ENCODE measurements around the gene KLRC4.
"Not testable (repeated sequence)": the region's sequence is repeated elsewhere in the genome, so short reads cannot be mapped to it uniquely, and the experiment has no call there.

The KLRC4 gene

GRCh38 chr12:10396176-10396575 lies 13.4 kb downstream of the KLRC4 start:
- DNase-seq, result not testable (repeated sequence)

DNA sequence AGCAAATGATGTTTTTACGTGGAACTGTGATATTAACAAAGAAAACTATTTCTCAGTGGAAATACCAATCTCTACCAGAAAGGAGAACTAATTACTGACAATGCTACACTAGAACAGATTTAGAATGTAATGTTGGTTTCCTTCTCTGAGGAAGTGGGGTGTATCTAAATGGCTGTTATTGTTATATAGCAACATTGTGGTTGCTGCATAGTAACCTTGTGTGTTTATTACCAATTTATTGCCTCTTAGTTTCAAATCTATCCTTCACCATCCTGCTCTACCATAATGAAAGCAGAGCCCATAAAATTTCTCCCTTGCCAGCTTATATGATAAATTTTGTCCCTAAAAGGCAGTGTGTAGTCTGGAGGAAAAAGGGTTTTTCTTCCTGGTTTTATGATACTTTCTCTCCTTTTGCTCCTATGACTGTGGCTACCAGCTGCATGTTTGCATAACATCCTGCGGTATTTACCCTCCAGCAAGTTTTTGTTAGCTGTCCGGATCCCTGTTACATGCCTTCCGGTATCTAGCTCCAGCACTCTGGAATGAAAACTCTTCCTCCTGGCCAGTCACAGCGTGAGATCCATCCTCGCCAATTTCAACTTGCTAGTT lies 14.1 kb downstream of the KLRC4 start:
- peak; percentile 68 for DNase-seq

- not testable (repeated sequence) for DNase-seq
Observed at GRCh38 chr12:10394531-10395152, 14.9 kb downstream of the KLRC4 start.

- DNase-seq, result no peak
Observed at GRCh38 chr12:10393291-10393690, 16.3 kb downstream of the KLRC4 start.

- DNase-seq, result no peak
Observed at GRCh38 chr12:10392394-10392930, 17.1 kb downstream of the KLRC4 start.

GRCh38 chr12:10390991-10391390 lies 18.6 kb downstream of the KLRC4 start:
- DNase-seq, result not testable (repeated sequence)

DNA sequence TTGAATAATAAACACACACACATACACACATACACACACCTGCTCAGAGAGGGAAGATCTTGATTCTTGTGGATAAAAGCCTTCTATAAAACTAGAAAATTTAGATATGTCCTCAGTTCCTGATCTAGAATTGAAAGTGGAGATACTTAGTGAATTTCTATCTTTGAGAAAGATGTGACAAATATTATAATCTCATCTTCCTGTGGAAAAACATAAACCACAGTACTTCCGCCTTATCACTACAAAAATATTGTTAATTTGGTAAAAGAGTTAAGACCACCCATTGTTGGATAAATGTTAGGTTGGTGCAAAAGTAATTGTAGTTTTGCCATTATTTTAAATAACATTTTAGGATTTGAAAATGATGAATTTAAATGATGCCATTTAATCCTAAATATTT lies 19.7 kb downstream of the KLRC4 start, which contains the start of gene KLRK1:
Gene KLRK1 (minus strand): TSS at position 138 of the 400 bp plus-strand sequence. CDS start 1,231 bp downstream, outside the sequence.
- no peak for DNase-seq

- DNase-seq, result no peak
Observed at GRCh38 chr12:10388624-10389413, 20.7 kb downstream of the KLRC4 start.

DNA sequence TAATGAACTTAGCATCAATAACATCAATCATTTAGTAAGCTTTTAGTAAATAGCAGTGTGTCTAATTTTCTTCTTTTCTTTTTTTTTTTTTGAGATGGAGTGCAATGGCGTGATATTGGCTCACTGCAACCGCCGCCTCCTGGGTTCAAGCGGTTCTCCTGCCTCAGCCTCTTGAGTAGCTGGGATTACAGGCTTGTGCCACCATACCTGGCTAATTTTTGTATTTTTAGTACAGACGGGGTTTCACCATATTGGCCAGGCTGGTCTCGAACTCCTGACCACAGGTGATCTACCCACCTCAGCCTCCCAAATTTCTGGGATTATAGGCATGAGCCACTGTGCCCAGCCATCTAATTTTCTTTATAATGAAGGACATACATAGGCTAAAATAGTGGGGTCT lies 22.1 kb downstream of the KLRC4 start:
- DNase-seq, result not testable (repeated sequence)

- no peak for DNase-seq
Observed at GRCh38 chr12:10386857-10387256, 22.7 kb downstream of the KLRC4 start.

DNA sequence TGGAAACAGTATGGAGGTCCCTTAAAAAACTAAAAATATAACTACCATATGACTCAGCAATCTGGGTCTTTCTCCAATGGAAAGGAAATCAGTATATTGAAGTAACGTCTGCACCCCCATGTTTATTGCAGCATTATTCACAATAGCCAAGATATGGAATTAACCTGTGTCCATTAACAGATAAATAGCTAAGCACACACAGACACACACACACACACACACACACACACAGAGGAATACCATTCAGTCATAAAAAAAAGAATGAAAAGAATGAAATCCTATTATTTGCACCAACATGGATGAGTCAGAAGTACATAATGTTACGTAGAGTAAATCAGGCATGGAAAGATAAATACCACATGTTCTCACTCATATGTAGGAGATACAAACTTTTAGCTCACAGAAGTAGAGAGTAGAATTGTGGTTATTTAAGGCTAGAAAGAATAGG lies 24.4 kb downstream of the KLRC4 start:
- DNase-seq, result peak; percentile 94

- DNase-seq, result no peak
Observed at GRCh38 chr12:10384191-10384590, 25.4 kb downstream of the KLRC4 start.

GRCh38 chr12:10381928-10382628 lies 27.5 kb downstream of the KLRC4 start:
- DNase-seq, result no peak

GRCh38 chr12:10378737-10379136 lies 30.8 kb downstream of the KLRC4 start:
- DNase-seq, result not testable (repeated sequence)

GRCh38 chr12:10374624-10375018 lies 34.9 kb downstream of the KLRC4 start:
- DNase-seq, result no peak

DNA sequence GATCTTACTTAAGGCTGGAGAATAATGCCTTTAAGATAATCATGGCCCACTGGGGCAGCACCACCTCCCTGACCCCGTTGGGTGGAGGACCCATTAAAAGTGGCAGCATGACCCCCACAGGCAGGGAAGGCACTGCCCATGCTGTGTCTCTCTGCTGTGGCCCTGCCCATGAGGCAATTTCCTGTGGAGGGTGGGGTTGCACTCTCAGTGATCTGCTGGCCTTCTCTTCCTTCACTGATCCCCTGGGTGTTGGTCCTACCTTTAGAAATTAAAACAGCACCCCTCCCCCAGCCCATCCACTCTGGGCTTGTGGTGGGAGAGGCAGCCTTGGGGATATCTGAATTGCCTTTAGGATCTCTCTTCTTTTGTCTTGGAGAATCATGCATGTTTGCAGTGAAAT lies 37.0 kb downstream of the KLRC4 start:
- DNase-seq, result no peak

DNA sequence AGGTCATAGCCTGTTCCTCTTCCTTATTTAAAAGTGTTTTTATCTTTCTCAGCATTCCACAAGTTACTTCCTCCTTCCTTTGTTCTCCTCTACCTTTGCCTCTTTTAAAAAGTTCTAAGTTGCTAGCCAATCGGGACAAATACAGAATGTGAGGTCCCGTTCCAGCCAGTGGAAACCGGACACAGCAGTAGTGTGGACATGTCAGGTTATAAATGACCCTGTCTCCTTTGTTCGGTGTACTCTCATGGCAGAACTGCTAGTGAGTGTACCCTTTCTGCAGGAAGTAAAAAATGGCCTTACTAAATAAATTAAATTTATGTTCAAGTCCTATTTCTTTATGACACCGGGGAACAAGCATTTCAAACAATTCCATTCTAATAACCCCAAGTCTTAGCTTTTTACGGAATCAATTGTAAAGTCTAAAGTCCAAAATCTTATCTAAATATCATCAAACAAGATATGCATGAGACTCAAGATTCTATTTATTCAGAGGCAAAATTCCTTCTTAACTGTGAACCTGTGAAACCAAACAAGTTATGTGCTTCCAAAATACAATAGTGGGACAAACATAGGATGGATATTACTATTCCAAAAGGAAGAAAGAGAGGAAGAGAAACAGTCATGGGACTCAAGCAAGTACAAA lies 37.5 kb downstream of the KLRC4 start:
- DNase-seq, result not testable (repeated sequence)

- no peak for DNase-seq
Observed at GRCh38 chr12:10369557-10370415, 39.8 kb downstream of the KLRC4 start.

DNA sequence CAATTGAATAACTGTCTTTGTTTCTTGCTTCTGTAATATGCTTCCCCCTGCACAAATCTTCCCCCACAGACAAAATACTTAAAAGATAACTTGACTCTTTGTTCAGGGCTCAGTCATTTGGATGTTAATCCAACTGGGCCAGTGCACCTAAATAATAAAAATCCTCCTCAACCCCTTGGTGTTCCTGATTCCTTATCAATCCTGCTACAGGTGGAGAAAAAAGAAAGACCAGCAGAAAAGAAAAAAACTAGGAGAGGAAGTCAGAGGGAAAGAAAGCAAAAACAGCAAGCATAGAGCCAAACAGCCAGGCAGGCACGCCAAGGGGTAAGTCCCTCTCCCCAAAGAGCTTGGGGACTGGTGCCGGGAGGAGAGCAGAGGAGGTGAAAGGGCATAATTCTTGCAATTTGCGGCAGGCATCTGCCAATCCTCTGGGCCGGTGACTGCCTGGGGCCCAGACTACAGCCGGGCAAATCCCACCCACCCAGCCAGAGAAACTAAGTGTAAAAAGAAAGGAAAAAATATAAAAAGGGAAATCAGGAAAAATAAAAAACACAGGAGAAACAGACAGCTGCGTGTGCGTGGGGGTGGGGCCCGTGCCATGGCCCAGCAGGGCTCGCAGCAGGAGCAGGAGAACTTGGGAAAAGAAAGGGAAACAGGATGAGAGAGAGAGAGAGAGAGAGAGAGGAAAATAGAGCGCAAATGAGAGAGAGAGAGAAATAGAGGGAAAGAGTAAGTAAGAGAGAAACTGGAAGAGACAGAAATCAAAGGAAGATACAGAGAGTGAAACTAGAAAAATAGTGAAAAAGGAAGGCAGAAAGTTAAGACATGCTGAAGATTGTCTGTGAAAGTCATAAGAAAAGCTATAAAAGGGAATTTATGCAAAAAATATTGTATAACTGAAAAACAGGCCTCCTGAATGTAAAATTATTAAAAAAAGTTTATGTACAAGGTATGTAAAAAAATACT lies 41.1 kb downstream of the KLRC4 start:
- DNase-seq, result no peak

GRCh38 chr12:10367714-10368113 lies 41.8 kb downstream of the KLRC4 start:
- not testable (repeated sequence) for DNase-seq
